ENCODE data around the gene SRGAP3.

- TF ChIP-seq ZFX (IDR thresholded peaks at IDR 0.05; ENCODE audit: borderline replicate concordance) = no peak
- TF ChIP-seq CTCF (IDR thresholded peaks at IDR 0.05) = no peak
Observed at GRCh38 chr3:9125278-9125951, 124.0 kb downstream of the SRGAP3 start.
